WTC11 (cell line): Measurements from ENCODE around the gene MROH9.

Experiments
- CBFB ChIP-seq: sonication (generic); formaldehyde crosslinking; IDR thresholded peaks from 2 replicates; pipeline ENCODE4 v1.8.1; 2022; ENCODE audit warnings: mild to moderate bottlenecking, low read depth, missing genetic modification reagents
- CTCF ChIP-seq: fragments of 200-600 bp; IDR thresholded peaks from 2 replicates; pipeline ENCODE4 v1.8.0; 2022; ENCODE audit warnings: antibody characterized with exemption
- ELF4 ChIP-seq: sonication (generic); formaldehyde crosslinking; IDR thresholded peaks from 2 replicates; pipeline ENCODE4 v1.8.1; 2022; ENCODE audit warnings: low read depth, mild to moderate bottlenecking, moderate library complexity, missing genetic modification reagents
- FOXP1 ChIP-seq: sonication (generic); formaldehyde crosslinking; IDR thresholded peaks from 2 replicates; pipeline ENCODE4 v1.8.0; 2022; ENCODE audit warnings: missing genetic modification reagents, mild to moderate bottlenecking, moderate library complexity, borderline replicate concordance
- JUN ChIP-seq: sonication (generic); formaldehyde crosslinking; IDR thresholded peaks from 2 replicates; pipeline ENCODE4 v1.8.0; 2023; ENCODE audit warnings: mild to moderate bottlenecking, missing genetic modification reagents
- NR2C2 ChIP-seq: sonication (generic); formaldehyde crosslinking; IDR thresholded peaks from 2 replicates; pipeline ENCODE4 v1.8.0; 2022; ENCODE audit warnings: mild to moderate bottlenecking, missing genetic modification reagents
- PREB ChIP-seq: sonication (generic); formaldehyde crosslinking; IDR thresholded peaks from 2 replicates; pipeline ENCODE4 v1.8.1; 2022; ENCODE audit warnings: mild to moderate bottlenecking, missing genetic modification reagents, moderate library complexity, borderline replicate concordance
- SP1 ChIP-seq: sonication (generic); formaldehyde crosslinking; conservative IDR thresholded peaks from 2 replicates; pipeline ENCODE4 v1.8.1; 2022; ENCODE audit warnings: missing genetic modification reagents
- TF ChIP-seq, protein P1 (sequence below): sonication (generic); formaldehyde crosslinking; IDR thresholded peaks from 2 replicates; pipeline ENCODE4 v1.8.1; 2022; ENCODE audit warnings: low read depth, mild to moderate bottlenecking, moderate library complexity, missing genetic modification reagents, borderline replicate concordance
- TF ChIP-seq, protein P2 (sequence below): sonication (generic); formaldehyde crosslinking; IDR thresholded peaks from 2 replicates; pipeline ENCODE4 v1.8.1; 2023; ENCODE audit warnings: mild to moderate bottlenecking, moderate library complexity, missing genetic modification reagents

GRCh38 chr1:170993151-170993550 lies 57.8 kb downstream of the MROH9 start:
- no peak for TF ChIP-seq CTCF
- TF ChIP-seq, protein P1, sequence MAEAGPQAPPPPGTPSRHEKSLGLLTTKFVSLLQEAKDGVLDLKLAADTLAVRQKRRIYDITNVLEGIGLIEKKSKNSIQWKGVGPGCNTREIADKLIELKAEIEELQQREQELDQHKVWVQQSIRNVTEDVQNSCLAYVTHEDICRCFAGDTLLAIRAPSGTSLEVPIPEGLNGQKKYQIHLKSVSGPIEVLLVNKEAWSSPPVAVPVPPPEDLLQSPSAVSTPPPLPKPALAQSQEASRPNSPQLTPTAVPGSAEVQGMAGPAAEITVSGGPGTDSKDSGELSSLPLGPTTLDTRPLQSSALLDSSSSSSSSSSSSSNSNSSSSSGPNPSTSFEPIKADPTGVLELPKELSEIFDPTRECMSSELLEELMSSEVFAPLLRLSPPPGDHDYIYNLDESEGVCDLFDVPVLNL (CRISPR knock-in tag), result no peak
- TF ChIP-seq JUN (CRISPR knock-in tag), result no peak
- TF ChIP-seq SP1 (CRISPR knock-in tag), result no peak
- TF ChIP-seq ELF4, result no peak
- no peak for TF ChIP-seq NR2C2
- TF ChIP-seq CBFB, result no peak
- TF ChIP-seq, protein P2, sequence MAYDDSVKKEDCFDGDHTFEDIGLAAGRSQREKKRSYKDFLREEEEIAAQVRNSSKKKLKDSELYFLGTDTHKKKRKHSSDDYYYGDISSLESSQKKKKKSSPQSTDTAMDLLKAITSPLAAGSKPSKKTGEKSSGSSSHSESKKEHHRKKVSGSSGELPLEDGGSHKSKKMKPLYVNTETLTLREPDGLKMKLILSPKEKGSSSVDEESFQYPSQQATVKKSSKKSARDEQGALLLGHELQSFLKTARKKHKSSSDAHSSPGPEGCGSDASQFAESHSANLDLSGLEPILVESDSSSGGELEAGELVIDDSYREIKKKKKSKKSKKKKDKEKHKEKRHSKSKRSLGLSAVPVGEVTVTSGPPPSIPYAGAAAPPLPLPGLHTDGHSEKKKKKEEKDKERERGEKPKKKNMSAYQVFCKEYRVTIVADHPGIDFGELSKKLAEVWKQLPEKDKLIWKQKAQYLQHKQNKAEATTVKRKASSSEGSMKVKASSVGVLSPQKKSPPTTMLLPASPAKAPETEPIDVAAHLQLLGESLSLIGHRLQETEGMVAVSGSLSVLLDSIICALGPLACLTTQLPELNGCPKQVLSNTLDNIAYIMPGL (CRISPR knock-in tag), result no peak
- TF ChIP-seq FOXP1 (CRISPR knock-in tag), result no peak
- no peak for TF ChIP-seq PREB
